Upper lobe of left lung (tissue), 4 donors: ENCODE data around the gene HAX1.

Experiments
- EP300 ChIP-seq, 4 donors: sonication (generic); formaldehyde crosslinking; IDR thresholded peaks; one replicate each; pipeline ENCODE4 v1.5.1; 2017; ENCODE audit warnings: antibody characterized with exemption in 4 of 4, control low read depth in 2 of 4
- POLR2A ChIP-seq, 4 donors: fragments of 450-650 bp; IDR thresholded peaks; one replicate each; pipeline ENCODE4 v1.5.1; 2016 to 2017; ENCODE audit warnings: antibody characterized with exemption in 4 of 4, mild to moderate bottlenecking in 2 of 4
- POLR2AphosphoS5 ChIP-seq, 2 donors: sonication (generic); formaldehyde crosslinking; IDR thresholded peaks; one replicate each; pipeline ENCODE4 v1.5.1; 2017; ENCODE audit warnings: antibody characterized with exemption in 2 of 2
- TF ChIP-seq, protein P1 (sequence below), 6 experiments: fragments of 450-650 bp in 4 of 6; fragments of 200-600 bp in 2 of 6; sonication (generic) in 2 of 6; IDR thresholded peaks; one replicate each; pipeline ENCODE4 v1.5.1; 2016 to 2019; ENCODE audit warnings: antibody characterized with exemption in 6 of 6

- TF ChIP-seq POLR2A (IDR thresholded peaks at IDR 0.05) (no peak), EP300 (IDR thresholded peaks at IDR 0.05) (no peak), POLR2AphosphoS5 (IDR thresholded peaks at IDR 0.05) (no peak)
- TF ChIP-seq, protein P1, sequence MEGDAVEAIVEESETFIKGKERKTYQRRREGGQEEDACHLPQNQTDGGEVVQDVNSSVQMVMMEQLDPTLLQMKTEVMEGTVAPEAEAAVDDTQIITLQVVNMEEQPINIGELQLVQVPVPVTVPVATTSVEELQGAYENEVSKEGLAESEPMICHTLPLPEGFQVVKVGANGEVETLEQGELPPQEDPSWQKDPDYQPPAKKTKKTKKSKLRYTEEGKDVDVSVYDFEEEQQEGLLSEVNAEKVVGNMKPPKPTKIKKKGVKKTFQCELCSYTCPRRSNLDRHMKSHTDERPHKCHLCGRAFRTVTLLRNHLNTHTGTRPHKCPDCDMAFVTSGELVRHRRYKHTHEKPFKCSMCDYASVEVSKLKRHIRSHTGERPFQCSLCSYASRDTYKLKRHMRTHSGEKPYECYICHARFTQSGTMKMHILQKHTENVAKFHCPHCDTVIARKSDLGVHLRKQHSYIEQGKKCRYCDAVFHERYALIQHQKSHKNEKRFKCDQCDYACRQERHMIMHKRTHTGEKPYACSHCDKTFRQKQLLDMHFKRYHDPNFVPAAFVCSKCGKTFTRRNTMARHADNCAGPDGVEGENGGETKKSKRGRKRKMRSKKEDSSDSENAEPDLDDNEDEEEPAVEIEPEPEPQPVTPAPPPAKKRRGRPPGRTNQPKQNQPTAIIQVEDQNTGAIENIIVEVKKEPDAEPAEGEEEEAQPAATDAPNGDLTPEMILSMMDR (IDR thresholded peaks at IDR 0.05) = no peak
Observed at GRCh38 chr1:154295408-154296235, 23.2 kb downstream of the HAX1 start.
